GM13976 (cell line): ENCODE data around the gene TCFL5.

Experiments
- DNase-seq: peaks from one replicate; pipeline ENCODE4 v3.0.0; 2012; ENCODE audit warnings: low spot score
- in situ Hi-C: fragments of 300-500 bp; cut with MboI; formaldehyde crosslinking; loops from one replicate; pipeline ENCODE4 v1.12.0; 2022; ENCODE audit warnings: low sequenced_read_pairs, mixed read lengths, inconsistent platforms; ENCODE audit not compliant: unreplicated experiment
- TF ChIP-seq, protein P1 (sequence below): IDR thresholded peaks from 2 replicates; pipeline ENCODE4 v1.5.1; 2012; ENCODE audit warnings: borderline replicate concordance, mild to moderate bottlenecking; ENCODE audit not compliant: insufficient read depth; ENCODE audit errors: extremely low read depth, missing control alignments, control extremely low read depth

The TCFL5 gene

DNA sequence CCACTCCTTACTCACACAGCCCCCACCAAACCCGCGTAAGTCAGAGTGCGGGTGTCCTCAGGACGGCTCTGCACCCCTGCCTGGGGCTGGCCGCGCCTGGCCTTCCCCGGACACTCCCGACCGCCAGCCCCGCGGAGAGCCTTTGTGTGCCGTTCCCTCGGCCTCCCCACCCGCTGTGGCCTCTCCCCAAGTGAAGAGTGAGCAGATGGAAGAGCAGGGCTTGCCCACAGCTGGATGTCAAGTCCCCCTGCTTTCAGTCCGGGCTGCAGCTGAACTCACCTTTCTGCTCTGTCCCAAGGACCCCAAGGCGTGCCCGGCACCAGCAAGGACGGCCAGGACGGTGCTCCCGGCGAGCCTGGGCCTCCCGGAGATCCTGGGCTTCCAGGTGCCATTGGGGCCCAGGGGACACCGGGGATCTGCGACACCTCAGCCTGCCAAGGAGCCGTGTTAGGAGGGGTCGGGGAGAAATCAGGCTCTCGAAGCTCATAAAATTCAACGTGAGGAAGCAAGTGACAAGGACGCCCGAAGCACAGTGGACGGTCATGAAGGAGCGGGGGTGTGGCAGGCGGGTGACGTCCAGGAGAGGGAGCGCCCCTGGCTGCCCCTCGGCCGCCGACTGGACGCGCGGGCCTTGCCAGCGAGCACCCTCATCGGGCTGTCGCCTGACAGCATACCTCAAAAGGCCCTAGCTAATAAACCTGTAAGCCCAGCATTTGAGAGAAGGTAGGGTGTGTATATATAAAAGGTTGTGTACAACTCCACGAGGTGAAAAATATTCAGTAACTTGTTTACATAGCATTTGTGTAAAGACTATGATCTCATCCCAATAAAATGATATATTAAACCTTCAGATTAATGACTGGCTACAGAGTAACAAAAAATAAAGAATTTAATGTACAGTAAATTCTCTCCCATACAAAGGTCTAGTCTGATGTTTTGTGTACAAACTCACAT lies 21.1 kb downstream of the TCFL5 start:
- TF ChIP-seq, protein P1, sequence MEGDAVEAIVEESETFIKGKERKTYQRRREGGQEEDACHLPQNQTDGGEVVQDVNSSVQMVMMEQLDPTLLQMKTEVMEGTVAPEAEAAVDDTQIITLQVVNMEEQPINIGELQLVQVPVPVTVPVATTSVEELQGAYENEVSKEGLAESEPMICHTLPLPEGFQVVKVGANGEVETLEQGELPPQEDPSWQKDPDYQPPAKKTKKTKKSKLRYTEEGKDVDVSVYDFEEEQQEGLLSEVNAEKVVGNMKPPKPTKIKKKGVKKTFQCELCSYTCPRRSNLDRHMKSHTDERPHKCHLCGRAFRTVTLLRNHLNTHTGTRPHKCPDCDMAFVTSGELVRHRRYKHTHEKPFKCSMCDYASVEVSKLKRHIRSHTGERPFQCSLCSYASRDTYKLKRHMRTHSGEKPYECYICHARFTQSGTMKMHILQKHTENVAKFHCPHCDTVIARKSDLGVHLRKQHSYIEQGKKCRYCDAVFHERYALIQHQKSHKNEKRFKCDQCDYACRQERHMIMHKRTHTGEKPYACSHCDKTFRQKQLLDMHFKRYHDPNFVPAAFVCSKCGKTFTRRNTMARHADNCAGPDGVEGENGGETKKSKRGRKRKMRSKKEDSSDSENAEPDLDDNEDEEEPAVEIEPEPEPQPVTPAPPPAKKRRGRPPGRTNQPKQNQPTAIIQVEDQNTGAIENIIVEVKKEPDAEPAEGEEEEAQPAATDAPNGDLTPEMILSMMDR = no peak
- in situ Hi-C loops = no loop called here
- no peak for DNase-seq

DNA sequence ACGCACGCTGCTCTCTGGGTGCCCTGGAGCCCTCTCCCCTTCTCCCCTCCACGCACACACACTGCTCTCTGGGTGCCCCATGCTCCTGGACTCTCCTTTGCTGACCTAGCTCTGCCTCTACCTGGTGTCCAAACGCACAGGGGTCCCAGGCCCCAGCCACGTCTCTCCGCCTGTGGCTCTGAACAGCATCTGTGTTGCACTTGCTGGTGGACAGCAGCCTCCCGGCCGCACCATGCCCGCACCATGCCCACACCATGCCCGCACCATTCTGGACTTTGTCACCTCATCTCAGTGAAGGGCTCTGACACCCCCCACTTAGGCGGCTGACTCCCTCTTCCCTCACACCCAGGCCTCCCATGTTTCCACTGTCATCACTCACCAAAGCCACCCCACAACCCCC lies 21.8 kb downstream of the TCFL5 start:
- TF ChIP-seq, protein P1 = no peak
- in situ Hi-C loops = no loop called here
- DNase-seq = no peak

DNA sequence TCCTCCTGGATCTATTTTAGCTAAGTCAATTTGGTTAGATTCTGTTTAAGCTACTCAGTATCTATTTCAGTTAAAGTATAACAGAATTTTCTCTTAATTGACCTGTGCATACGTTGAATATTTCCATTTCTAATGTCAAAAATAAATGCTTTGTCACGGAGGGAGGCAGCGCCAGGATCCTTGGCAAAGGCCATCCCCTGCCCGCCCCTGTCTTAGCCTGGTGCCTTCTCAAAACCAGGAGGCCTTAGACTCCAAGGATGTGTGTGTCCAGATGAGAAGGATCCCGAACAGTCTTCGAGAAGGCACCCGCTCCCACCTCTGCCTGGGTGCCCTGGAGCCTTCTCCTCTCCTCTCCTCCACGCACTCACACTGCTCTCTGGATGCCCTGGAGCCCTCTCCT lies 22.4 kb downstream of the TCFL5 start:
- TF ChIP-seq, protein P1 = no peak
- DNase-seq = no peak
- in situ Hi-C loops = no loop called here

DNA sequence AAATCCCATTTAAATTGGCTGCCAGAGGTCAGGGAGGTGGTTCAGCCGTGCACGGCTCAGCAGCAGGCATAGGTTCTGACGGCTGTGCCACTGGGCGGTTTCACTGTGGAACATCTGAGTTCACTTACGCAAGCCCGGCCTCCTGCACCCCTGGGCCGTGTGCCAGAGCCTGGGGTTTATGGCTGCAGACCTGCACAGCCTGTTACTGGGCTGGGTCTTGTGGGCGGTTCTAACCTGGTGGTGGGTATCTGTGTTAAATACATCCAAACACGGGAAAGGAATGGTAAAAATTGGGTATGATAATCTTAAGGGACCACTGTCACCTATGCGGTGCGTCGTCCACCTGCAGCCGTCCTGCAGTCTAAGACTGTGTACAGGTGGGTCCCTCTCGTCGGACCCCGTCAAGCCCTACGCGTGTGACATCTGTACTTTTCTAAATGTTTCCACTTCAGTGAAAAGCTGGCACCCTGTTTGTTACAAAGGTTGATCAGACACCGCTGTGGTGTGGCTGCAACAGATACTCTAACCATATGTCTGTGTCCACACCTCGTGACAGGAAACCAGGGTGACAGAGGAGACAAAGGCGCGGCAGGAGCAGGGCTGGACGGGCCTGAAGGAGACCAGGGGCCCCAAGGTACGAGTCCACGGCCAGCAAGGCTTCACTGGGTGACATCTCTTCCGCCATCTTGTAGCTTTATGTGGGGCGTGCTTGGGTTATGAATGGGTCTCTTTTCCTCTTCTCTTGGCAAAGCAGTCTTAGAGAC lies 23.3 kb downstream of the TCFL5 start:
- TF ChIP-seq, protein P1 = no peak
- peak; percentile 66 for DNase-seq
- in situ Hi-C loops = no loop called here

DNA sequence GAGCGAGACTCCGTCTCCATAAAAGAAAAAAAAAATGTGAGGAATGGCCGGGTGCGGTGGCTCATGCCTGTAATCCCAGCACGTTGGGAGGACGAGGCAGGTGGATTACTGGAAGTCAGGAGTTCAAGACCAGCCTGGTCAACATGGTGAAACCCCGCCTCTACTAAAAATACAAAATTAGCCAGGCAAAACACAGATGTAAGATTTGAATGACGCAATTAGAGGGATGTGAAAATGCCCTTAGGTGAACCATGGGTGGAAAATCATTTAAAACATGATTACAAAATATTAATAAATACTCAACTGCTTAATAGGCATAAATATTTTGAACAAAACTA lies 23.9 kb downstream of the TCFL5 start:
- TF ChIP-seq, protein P1 = no peak
- in situ Hi-C loops = no loop called here
- DNase-seq = no peak

DNA sequence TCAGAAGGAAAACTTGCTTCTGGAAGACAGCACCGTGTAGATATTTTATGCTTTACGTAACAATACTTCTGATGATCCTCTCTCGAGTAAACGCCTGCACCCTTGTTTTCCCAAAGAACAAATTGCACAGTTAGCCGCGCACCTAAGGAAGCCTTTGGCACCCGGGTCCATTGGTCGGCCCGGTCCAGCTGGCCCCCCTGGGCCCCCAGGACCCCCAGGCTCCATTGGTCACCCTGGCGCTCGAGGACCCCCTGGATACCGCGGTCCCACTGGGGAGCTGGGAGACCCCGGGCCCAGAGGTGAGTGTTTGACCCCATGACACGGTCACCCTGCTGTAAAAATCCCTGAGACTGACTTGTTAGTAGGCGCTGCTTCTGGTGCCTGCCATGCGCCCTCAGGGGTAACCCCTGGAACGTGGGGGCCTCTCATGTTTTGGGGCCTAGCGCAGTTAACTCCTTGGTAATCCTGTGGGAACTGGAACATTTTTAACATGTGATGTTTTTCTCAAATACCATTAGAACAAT lies 24.6 kb downstream of the TCFL5 start:
- DNase-seq = no peak
- in situ Hi-C loops = no loop called here
- TF ChIP-seq, protein P1 = no peak
